Measurements from ENCODE around the gene IFNL1.
"Not testable (repeated sequence)": the region's sequence is repeated elsewhere in the genome, so short reads cannot be mapped to it uniquely, and the experiment has no call there.

The IFNL1 gene

DNA sequence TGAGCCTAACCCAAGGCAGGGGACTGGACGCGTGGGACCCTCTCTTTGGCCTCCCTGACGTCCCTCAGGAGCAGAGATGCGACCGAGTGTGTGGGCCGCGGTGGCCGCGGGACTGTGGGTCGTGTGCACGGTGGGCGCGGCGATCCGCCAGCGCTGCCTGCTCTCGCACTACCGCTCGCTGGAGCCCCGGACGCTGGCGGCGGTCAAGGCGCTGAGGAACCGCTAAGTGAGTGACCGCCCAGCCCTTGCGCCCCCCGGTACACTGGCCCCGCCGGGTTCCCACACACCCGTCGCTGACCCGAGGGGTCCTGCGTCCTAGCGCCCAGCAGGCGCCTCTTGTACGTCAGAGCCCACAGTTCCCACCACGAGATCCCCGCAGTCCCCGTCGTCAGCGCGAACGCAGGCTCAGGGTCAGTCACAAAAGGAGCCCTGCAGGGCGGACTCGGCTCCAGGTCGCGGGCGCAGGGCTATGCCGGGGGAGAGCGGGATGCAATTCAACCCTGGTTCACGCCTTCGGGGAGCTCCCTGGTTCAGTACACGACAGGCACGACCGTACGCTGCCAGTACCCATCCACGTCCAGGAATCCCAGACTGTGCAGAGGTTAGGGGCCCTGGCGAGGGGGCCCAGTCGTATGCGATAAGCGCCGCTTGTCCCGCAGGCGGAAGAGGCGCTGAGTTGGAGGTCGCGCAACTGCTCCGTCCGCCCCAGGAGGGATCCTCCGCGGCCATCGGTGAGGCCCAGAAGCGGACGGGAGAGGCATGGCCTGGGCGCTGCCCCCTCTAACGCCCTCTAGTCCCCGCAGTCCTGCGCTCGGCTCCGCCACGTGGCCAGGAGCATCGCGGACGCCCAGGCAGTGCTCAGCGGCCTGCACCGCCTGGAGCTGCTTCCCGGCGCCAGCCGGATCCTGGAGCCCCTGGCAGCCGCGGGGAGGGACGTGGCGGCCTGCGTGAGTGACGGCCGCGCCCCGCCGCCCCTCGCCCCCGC, 31.6 kb upstream of the IFNL1 start:
- no peak for TF ChIP-seq POLR2A (IDR thresholded peaks at IDR 0.05; ENCODE audit: low read depth, low read length)
- DNase-seq (ENCODE audit: insufficient read length, low spot score) (no peak), FAIRE-seq (no peak)

DNA sequence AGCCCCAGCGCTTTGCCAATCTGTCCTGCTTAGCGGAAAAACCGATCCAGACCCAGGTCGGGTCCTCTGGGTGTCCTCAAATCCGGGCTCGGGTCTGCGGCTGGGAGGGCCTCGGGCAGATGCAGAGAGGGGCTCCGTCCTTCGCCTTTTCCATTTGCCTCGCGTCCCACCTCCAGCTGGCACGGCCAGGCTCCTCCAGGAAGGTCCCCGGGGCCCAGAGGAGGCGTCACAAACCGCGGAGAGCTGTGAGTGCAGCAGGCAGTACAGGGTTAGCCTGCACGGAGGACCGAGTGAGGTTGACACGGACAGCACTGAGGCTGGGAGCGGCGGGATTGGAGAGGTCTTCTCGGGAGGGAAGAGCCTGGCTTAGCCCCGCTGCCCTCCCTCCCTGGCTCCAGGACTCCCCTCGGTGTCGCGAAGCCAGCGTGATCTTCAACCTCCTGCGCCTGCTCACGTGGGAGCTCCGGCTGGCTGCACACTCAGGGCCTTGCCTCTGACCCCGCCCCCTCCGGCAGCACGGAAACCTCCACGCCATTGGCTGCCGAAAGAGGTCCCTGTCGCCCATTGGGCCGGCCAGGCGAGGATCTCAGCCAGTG, 30.8 kb upstream of the IFNL1 start:
- no peak for FAIRE-seq
- TF ChIP-seq POLR2A (IDR thresholded peaks at IDR 0.05; ENCODE audit: low read depth, low read length): no peak
- no peak for DNase-seq (ENCODE audit: insufficient read length, low spot score)

DNA sequence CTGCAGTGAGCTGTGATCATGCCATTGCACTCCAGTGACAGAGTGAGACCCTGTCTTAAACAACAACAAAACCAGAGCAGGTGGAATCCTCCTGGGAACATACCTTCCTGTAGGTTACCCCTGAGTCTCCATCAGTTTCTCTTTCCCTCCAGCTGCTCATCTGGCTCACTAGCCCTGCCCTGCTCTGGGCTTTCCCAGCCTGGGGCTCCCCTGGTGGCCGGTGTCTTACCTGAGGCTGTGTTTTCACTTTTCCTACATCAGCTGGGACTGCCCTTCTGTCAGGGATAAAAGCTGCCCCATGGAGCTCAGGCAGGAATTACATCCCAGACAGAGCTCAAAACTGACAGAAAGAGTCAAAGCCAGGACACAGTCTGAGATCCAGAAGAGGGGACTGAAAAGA, 28.1 kb upstream of the IFNL1 start, which contains the start of gene IFNL2:
TSS of gene IFNL2 (plus strand) at position 312 of the 400 bp plus-strand sequence. CDS start 173 bp downstream, outside the sequence.
- not testable (repeated sequence) for FAIRE-seq; DNase-seq (ENCODE audit: insufficient read length, low spot score)

DNA sequence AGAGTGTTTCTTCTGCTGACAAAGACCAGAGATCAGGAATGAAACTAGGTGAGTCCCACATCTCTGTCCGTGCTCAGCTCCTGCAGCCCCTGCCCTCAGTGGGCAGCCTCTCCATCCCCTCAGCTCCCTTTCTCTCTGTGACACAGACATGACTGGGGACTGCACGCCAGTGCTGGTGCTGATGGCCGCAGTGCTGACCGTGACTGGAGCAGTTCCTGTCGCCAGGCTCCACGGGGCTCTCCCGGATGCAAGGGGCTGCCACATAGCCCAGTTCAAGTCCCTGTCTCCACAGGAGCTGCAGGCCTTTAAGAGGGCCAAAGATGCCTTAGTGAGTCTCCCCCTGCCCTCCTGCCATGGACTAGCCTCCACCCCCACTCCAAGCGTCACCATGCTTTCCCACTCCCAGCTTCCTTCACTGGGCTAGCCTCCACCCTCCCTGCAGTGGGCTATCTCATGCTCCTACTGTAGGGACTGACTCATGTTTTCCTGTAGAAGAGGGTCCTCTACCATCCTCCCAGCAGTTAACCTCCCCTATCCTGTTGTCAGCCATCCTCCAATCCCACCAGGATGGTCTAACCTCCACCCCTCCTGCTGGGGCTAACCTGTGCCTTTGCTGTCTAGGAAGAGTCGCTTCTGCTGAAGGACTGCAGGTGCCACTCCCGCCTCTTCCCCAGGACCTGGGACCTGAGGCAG, 27.5 kb upstream of the IFNL1 start:
- FAIRE-seq; DNase-seq (ENCODE audit: insufficient read length, low spot score): not testable (repeated sequence)

DNA sequence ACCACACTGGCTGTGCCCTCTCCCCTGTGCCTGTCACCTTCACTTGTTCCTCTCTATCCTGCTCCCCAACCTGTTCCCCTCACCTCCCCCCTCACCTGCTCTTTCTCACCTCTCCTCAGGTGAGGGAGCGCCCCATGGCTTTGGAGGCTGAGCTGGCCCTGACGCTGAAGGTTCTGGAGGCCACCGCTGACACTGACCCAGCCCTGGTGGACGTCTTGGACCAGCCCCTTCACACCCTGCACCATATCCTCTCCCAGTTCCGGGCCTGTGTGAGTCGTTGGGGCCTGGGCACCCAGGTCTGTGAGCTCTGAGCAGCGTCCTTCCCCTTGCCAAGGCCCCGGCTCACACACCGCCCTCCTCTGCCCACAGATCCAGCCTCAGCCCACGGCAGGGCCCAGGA, 26.8 kb upstream of the IFNL1 start:
- not testable (repeated sequence) for DNase-seq (ENCODE audit: insufficient read length, low spot score)

DNA sequence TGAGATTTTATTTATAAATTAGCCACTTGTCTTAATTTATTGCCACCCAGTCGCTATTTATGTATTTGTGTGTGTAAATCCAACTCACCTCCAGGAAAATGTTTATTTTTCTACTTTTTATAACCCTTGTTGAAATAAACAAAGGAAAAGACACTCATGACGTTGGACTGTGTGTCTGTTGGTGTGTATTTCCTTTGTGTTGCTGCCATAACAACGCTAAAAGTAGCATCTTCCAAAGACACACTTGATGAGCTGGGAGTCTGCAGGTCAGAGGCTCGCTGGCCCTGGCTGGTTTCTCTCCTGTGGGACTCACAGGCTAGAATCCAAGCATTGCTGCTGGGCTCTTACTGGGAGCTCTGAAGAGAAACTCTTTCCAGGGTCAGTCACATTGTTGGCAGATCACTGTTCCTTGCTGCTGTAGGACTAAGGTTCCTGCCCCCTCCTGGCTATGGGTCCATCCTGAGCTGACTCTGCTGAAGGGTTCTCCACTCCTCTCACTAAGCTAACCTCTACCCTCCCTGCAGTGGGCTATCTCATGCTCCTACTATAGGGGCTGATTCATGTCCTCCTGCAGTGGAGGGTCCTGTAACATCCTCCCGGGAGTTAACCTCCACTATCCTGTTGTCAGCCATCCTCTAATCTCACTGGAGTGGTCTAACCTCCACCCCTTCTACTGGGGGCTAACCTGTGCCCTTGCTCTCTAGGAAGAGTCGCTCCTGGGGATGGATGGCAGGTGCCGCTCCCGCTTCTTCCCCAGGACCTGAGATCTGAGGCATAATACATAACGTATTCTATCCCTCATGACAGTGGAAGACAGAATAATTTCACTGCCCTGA, 26.0 kb upstream of the IFNL1 start:
- DNase-seq (ENCODE audit: insufficient read length, low spot score) (no peak), FAIRE-seq (no peak)
- no peak for TF ChIP-seq POLR2A (IDR thresholded peaks at IDR 0.05; ENCODE audit: low read depth, low read length)

More for the DNA sequence above, 26.8 kb upstream of the IFNL1 start:
- FAIRE-seq: not testable (repeated sequence)

DNA sequence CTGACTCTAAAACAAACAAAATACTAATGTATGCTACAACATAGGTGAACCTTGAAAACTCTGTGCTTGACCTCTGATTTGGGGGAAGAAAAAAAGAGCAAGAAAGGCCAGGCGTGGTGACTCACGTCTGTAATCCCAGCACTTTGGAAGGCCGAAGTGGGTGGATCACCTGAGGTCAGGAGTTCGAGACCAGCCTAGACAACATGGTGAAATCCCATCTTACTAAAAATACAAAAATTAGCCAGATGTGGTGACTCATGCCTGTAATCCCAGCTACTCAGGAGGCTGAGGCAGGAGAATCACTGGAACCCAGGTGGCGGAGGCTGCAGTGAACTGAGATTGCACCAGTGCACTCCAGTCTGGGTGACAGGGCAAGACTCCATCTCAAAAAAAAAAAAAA, 22.3 kb upstream of the IFNL1 start:
- not testable (repeated sequence) for FAIRE-seq

DNA sequence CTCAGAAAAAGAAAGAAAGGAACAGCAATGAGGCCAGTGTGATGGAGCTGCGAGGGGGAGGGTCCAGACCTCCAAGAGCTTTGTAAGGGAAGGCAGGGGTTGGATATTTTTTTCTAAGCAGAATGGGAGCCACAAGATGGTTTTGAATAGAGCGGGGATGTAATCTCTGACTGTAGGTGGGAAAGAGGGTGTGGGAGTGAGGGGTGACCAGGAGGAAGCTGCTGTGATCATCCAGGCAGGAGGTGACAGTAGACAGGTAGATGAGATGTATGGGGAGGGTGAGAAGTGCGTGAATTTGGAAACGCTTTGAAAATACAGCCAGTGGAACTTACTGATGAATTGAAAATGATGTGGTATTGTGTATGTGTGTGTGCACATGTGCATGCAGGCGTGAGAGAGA, 20.6 kb upstream of the IFNL1 start:
- no peak for FAIRE-seq
- DNase-seq (ENCODE audit: insufficient read length, low spot score): no peak
- no peak for TF ChIP-seq POLR2A (IDR thresholded peaks at IDR 0.05; ENCODE audit: low read depth, low read length)

More for the DNA sequence above, 22.3 kb upstream of the IFNL1 start:
- not testable (repeated sequence) for DNase-seq (ENCODE audit: insufficient read length, low spot score)

DNA sequence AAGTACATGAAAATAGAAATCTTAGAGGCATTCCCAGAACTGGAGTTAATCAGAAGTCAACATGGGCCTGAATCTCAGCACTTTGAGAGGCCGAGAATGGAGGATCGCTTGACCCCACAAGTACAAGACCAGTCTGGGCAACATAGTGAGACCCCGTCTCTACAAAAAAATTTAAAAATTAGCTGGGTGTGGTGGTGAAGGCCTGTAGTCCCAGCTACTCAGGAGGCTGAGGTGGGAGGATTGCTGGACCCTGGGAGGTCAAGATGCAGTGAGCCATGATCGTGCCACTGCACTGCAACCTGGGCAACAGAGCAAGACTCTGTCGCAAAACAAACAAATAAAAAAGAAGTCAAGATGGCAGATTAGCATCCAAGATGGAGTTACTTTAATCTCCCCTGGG, 19.5 kb upstream of the IFNL1 start:
- no peak for TF ChIP-seq POLR2A (IDR thresholded peaks at IDR 0.05; ENCODE audit: low read depth, low read length)
- FAIRE-seq (no peak), DNase-seq (ENCODE audit: insufficient read length, low spot score) (no peak)

DNA sequence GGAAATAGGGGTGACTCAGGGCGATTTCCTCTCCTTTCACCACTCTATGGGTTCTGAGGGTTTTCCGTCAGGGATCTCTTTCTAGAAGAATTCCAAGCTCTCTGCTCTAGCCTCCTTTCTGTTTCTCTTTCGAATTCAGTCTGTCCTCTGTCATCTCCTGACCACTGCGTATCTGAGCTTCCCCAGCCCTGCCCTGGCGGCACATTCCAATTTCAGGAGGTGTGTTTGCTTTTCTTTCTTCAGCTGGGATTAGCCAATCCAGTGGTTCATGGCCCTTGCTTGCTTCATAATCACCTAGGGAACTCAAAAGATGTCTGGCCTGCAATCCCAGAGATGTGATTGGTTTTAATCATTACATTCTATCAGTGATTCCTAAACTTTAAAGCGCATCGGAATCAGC, 18.6 kb upstream of the IFNL1 start:
- DNase-seq (ENCODE audit: insufficient read length, low spot score): no peak
- FAIRE-seq: no peak
- TF ChIP-seq POLR2A (IDR thresholded peaks at IDR 0.05; ENCODE audit: low read depth, low read length): no peak

DNA sequence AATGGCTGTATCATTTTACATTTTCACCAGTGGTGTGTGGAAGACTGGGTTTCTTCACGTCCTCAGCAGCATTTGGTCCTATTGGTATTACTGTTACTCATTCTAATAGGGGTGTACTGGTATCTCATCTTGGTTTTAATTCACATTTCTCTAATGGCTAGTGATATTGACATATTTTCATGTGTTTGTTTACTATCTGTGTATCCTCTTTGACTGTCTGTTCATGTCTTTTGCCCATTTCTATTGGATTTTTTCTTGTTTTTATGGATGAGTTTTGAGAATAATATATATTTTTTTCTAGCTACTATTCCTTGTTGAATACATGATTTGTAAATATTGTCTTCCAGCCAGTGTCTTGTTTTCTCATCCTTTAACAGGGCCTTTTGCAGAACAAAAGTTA, 14.2 kb upstream of the IFNL1 start:
- FAIRE-seq: no peak
- TF ChIP-seq POLR2A (IDR thresholded peaks at IDR 0.05; ENCODE audit: low read depth, low read length): no peak
- DNase-seq (ENCODE audit: insufficient read length, low spot score): no peak

DNA sequence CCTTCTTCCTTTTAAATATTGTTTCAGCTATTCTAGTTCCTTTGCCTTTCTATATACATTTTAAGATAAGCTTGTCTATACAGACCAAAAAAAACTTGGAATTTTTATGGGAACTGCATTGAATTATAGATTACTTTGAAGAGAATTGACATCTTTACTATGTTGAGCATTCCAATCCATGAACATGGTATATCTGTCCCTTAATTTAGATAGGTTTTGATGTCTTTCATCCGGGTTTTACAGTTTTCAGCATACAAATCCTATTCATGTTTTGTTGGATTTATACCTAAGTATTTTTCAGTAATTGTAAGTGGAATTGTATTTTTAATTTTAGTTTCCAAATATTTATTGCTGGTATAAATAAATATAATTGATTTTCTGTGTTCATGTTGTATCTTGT, 12.2 kb upstream of the IFNL1 start:
- FAIRE-seq (no peak), DNase-seq (ENCODE audit: insufficient read length, low spot score) (no peak)
- no peak for TF ChIP-seq POLR2A (IDR thresholded peaks at IDR 0.05; ENCODE audit: low read depth, low read length)

DNA sequence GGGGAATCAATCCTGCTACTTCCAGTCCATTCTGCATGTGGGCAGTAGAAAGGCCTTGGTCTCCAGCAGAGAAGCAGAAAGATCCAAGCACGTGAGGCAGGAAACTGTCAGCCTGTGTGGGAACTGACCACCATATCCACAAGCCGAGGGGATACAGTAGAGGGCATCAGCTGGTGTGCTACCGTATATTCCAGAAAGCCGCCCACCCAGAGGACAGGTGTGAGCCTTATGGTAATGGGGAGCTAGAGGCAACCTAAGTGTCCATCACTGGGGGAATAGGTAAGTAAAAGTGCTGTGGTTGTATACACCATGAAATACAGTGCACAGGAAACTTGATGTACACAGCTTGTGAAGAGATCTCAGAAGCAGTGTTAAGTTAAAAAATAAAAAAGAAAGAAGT, 2.8 kb upstream of the IFNL1 start:
- TF ChIP-seq POLR2A (IDR thresholded peaks at IDR 0.05; ENCODE audit: low read depth, low read length): no peak
- no peak for FAIRE-seq
- no peak for DNase-seq (ENCODE audit: insufficient read length, low spot score)

DNA sequence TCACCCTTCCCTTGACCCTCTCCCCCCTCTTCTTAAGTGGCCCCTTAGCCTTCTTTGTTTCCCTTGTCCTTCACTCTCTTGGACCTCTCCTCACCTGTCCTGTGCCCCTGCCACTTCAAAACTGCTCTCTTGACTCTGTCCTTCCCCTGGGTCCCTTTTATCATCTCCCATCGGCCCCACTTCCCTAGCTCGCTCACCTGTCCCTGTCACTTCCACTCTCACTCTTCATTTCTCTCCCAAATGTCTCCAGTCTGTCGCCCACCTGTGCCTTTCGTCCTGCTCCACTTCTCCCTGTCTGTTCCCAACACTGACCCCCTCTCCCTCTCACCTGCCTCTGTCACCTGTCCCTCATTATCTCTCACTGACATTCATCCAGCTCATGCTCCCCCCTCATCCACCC, 699 bp downstream of the IFNL1 start:
- FAIRE-seq (no peak), DNase-seq (ENCODE audit: insufficient read length, low spot score) (no peak)
- TF ChIP-seq POLR2A (IDR thresholded peaks at IDR 0.05; ENCODE audit: low read depth, low read length): no peak
